Muscle layer of colon (tissue), 2 donors: ENCODE results near the gene PXDN.

Experiments used
- H3K27ac ChIP-seq: one replicate; pipeline ENCODE4 v1.7.0; 2013; ENCODE audit warnings: low read depth, mild to moderate bottlenecking, low read length, moderate library complexity
- H3K27me3 ChIP-seq, 2 donors: one replicate each; pipeline ENCODE4 v1.7.0; 2013; ENCODE audit warnings: low read length in 2 of 2, mild to moderate bottlenecking in 2 of 2; ENCODE audit not compliant: insufficient read depth in 2 of 2, control insufficient read depth in 1 of 2
- H3K36me3 ChIP-seq: one replicate; pipeline ENCODE4 v1.7.0; 2013; ENCODE audit warnings: mild to moderate bottlenecking, low read length; ENCODE audit not compliant: insufficient read depth
- H3K4me1 ChIP-seq: one replicate; pipeline ENCODE4 v1.7.0; 2013; ENCODE audit warnings: mild to moderate bottlenecking, low read length; ENCODE audit not compliant: insufficient read depth
- H3K4me3 ChIP-seq, 2 donors: one replicate each; pipeline ENCODE4 v1.7.0; 2013; ENCODE audit warnings: low read length in 2 of 2, low read depth in 1 of 2, mild to moderate bottlenecking in 1 of 2, moderate library complexity in 1 of 2
- H3K9ac ChIP-seq: one replicate; pipeline ENCODE4 v1.7.0; 2013; ENCODE audit warnings: low read length
- H3K9me3 ChIP-seq: one replicate; pipeline ENCODE4 v1.7.0; 2013; ENCODE audit warnings: mild to moderate bottlenecking, low read length
- donor health status: abdominal sarcoma.
- donor health status: Adenocarcinoma of cecum.

PXDN gene

GRCh38 chr2:1591461-1591770 lies 152.9 kb downstream of the PXDN start:
- no peak overlapping the region for H3K27ac ChIP-seq
- peaks cover 0 to 6% of the 10 kb centered on the region in 2 donors for H3K27me3 ChIP-seq
- H3K36me3 ChIP-seq, result no peaks in the 10 kb centered on the region
- no peak overlapping the region for H3K9ac ChIP-seq
- H3K4me3 ChIP-seq, result no peak overlapping the region
- peaks cover 21% of the 10 kb centered on the region for H3K4me1 ChIP-seq
- H3K9me3 ChIP-seq, result no peaks in the 10 kb centered on the region

- H3K36me3 ChIP-seq, result no peaks in the 10 kb centered on the region
- H3K9ac ChIP-seq, result no peak overlapping the region
- H3K27me3 ChIP-seq, result peaks cover 0 to 11% of the 10 kb centered on the region in 2 donors
- H3K27ac ChIP-seq, result no peak overlapping the region
- H3K9me3 ChIP-seq, result no peaks in the 10 kb centered on the region
- no peak overlapping the region for H3K4me3 ChIP-seq
- H3K4me1 ChIP-seq, result peaks cover 21% of the 10 kb centered on the region
Measured at GRCh38 chr2:1590596-1591460, 153.5 kb downstream of the PXDN start.

DNA sequence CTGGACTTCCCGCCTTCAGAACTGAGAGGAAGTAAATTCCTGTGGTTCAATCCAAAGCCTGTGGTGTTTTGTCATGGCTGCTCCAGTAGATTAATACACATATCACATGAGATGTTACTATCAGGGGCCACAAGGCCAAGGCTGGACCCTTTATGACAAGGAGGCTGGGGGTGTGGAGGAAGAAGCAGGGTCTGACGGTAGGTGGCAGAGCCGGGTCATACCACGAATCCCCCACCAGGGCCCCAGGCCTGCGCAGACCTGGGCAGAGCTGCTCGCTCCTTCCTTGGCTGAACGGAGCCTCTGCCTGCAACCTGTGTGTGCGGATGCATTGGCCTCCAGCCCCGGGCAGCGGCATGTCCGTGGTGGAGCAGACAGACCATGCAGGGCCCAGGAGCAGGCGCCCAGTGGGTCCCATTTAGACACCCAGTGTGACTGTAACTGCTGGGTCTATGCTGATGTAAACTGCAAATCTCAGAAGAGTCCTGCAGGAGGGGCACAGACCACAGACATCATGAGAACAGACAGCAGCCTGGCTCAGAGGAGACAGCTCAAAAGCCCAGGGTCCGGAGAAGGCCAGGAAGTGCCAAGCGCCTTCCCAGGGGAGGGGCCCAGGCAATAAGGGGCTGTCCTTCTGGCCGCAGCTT lies 155.2 kb downstream of the PXDN start:
- Histone ChIP-seq H3K4me1 (peaks cover 18% of the 10 kb centered on the region), H3K9me3 (no peaks in the 10 kb centered on the region), H3K36me3 (no peaks in the 10 kb centered on the region), H3K27me3 (peaks cover 0 to 11% of the 10 kb centered on the region in 2 donors), H3K9ac (no peak overlapping the region), H3K4me3 (no peak overlapping the region), H3K27ac (no peak overlapping the region)

DNA sequence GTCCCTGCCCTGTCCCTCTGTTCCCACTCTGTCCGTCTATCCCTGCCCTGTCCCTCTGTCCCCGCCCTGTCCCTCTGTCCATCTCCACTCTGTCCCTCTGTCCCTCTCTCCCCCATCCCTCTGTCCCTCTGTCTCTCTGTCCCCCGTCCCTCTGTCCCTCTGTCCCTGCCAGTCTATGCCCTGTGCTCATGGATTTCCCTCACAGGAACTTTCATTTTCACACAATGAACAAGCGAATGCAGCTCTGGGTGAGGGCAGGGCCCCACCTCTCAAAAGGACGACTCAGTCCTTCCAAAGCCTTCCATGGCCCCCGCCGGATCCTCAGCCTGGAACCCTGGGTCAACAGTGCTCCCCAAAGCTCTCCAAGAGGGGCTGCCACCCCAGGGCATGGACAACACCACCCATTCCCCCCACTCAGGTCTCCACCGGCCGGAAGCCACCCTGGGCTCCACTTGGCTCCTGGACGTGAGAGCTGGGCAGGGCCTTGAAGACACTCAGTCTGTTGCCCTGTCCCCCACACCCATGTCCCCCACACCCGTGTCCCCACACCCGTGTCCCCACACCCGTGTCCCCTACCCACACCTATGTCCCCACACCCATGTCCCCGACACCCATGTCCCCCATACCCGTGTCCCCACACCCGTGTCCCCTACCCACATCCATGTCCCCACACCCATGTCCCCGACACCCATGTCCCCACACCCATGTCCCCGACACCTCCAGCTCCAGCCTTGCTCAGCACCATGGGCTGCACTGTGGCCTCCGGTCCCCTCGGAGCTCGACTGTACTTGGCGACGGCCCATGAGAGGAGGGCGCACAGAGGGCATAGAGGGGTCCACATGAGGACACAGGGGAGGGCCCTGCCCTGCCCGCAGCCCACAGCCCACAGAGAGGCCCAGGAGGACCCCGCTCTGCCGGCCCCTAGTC lies 156.0 kb downstream of the PXDN start:
- H3K4me1 ChIP-seq, result peaks cover 10% of the 10 kb centered on the region
- H3K36me3 ChIP-seq, result no peaks in the 10 kb centered on the region
- no peak overlapping the region for H3K27ac ChIP-seq
- no peak overlapping the region for H3K4me3 ChIP-seq
- H3K27me3 ChIP-seq, result peaks cover 0 to 11% of the 10 kb centered on the region in 2 donors
- H3K9ac ChIP-seq, result no peak overlapping the region
- H3K9me3 ChIP-seq, result no peaks in the 10 kb centered on the region

- H3K4me3 ChIP-seq, result no peak overlapping the region
- peaks cover 5% of the 10 kb centered on the region for H3K4me1 ChIP-seq
- no peak overlapping the region for H3K27ac ChIP-seq
- H3K27me3 ChIP-seq, result peaks cover 0 to 11% of the 10 kb centered on the region in 2 donors
- no peak overlapping the region for H3K9ac ChIP-seq
- H3K36me3 ChIP-seq, result no peaks in the 10 kb centered on the region
- no peaks in the 10 kb centered on the region for H3K9me3 ChIP-seq
Measured at GRCh38 chr2:1586923-1587840, 157.1 kb downstream of the PXDN start.

DNA sequence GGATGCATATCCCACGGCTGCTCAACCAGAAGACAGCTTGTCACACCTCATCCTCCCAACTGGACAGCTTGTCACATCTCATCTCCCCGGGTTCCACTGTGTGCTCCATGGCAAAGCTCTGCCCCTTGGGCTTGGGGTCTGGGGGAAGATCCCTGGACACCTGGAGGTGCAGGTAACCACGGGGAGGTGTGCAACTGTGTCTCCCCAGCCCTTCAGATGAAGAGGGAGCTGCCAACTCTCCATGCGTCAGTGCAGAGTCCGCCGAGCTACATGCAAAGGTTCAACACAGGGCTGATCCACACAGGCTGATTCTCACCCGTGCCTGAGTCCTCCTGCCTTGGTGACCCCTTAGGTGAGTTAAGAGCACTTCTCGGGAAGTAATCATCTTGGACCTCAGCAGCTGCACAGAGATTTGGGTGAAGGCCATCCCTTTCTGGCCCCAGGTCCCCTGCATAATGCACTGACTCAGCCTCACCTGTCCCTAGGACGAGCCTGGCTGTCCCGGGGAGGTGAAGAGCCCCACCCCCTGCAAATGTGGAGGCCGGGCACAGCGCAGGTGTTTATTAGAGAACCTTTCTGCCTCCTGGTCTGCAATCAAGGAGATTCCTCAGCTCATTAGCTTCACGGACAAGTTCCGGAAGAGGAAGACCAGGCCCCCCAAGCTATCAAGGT lies 157.9 kb downstream of the PXDN start:
- H3K36me3 ChIP-seq, result no peaks in the 10 kb centered on the region
- no peak overlapping the region for H3K9ac ChIP-seq
- no peak overlapping the region for H3K27ac ChIP-seq
- H3K4me3 ChIP-seq, result no peak overlapping the region
- H3K4me1 ChIP-seq, result no peaks in the 10 kb centered on the region
- peaks cover 0 to 11% of the 10 kb centered on the region in 2 donors for H3K27me3 ChIP-seq
- H3K9me3 ChIP-seq, result no peaks in the 10 kb centered on the region

GRCh38 chr2:1585635-1586034 lies 158.7 kb downstream of the PXDN start:
- no peaks in the 10 kb centered on the region for H3K36me3 ChIP-seq
- no peak overlapping the region for H3K9ac ChIP-seq
- no peaks in the 10 kb centered on the region for H3K9me3 ChIP-seq
- H3K4me1 ChIP-seq, result no peaks in the 10 kb centered on the region
- no peak overlapping the region for H3K27ac ChIP-seq
- H3K4me3 ChIP-seq, result no peak overlapping the region
- H3K27me3 ChIP-seq, result peaks cover 0 to 5% of the 10 kb centered on the region in 2 donors

- Histone ChIP-seq H3K4me1 (no peaks in the 10 kb centered on the region), H3K4me3 (no peak overlapping the region), H3K9ac (no peak overlapping the region), H3K27me3 (peaks cover 0 to 5% of the 10 kb centered on the region in 2 donors), H3K27ac (no peak overlapping the region), H3K9me3 (no peaks in the 10 kb centered on the region), H3K36me3 (no peaks in the 10 kb centered on the region)
Measured at GRCh38 chr2:1584691-1585485, 159.4 kb downstream of the PXDN start.

DNA sequence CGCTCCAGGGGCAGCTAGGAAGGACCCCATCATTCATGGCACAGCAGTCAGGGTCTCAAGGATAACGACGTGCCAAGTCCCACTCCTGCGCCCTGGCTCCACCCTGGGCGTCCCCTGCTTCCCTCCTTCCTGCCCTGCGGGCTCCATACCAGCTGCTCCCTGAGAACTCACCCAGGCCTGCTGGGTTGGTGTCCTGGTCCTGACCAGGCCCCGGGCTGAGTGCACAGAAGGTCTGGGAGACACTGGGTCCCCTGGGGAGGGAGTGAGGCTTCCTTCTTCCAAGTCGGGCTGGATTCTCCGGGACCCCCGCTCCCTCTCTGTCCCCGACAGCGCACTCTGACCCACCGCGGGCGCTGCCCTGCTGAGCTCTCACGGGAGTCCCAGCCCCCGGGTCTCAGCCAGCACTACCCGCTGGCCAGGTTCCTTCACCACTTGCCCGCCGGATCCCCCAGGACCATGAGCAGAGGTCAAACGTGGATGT lies 160.2 kb downstream of the PXDN start:
- no peak overlapping the region for H3K9ac ChIP-seq
- H3K4me1 ChIP-seq, result no peaks in the 10 kb centered on the region
- no peak overlapping the region for H3K27ac ChIP-seq
- no peaks in the 10 kb centered on the region for H3K9me3 ChIP-seq
- peaks cover 0 to 5% of the 10 kb centered on the region in 2 donors for H3K27me3 ChIP-seq
- no peak overlapping the region for H3K4me3 ChIP-seq
- H3K36me3 ChIP-seq, result no peaks in the 10 kb centered on the region
